Measurements from ENCODE around the gene LMAN2L. TPM values are rescaled to one million over a fixed set of nuclear protein-coding genes. Genes with fewer than 3 reads are reported as not detected.

LMAN2L gene
- total and polyA plus RNA-seq, 4 donors = 6.4 to 15.1 (median 12.3) TPM

DNA sequence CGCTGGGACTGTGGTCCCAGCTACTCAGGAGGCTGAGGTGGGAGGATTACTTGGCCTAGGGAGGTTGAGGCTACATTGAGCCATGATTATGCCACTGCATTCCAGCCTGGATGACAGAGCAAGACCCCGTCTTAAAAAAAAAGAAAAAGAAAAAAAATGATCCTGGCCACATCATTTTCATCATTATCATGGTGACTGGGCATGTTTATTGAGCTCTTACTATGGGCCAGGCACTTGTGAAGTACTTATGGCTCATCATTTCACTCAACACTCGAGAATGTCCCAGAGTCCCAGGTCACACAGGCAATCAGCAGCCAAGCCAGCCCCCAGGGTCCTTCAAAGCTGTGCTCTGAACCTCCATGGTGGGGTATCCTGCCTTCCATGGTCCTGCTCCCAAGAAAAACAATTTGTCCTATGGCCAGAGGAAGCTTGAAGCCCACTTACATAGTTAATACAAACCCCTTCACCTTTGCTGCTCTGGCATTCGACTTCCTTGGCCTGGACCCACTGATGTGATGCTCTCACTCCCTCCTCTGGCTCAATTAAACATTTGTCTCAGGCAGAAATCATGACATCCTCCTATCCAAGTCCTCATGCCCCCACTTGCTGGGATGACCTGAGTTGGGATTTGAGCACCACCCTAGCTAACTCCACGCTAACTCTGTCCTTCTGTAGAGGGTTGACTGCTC, 17.1 kb upstream of the LMAN2L start (continued):
- TF ChIP-seq NR2F2 (IDR thresholded peaks at IDR 0.05) = no peak
- TF ChIP-seq HNF4G (IDR thresholded peaks at IDR 0.05) = no peak

GRCh38 chr2:96754317-96754716, 14.5 kb upstream of the LMAN2L start:
- Histone ChIP-seq H3K36me3 (ENCODE audit: control insufficient read depth in 4 of 4, insufficient read depth in 3 of 4, low read depth in 1 of 4, low read length in 3 of 4) (no peaks in the 10 kb centered on the region), H3K4me1 (ENCODE audit: control insufficient read depth in 4 of 4, insufficient read depth in 4 of 4, low read length in 3 of 4) (peaks cover 0 to 6% (median 5%) of the 10 kb centered on the region in 4 donors), H3K27me3 (ENCODE audit: control insufficient read depth in 4 of 4, insufficient read depth in 4 of 4, low read length in 3 of 4) (no peaks in the 10 kb centered on the region), H3K9me3 (ENCODE audit: control insufficient read depth in 4 of 4, low read length in 3 of 4) (no peaks in the 10 kb centered on the region), H3K27ac (ENCODE audit: low read depth in 1 of 2, low read length in 2 of 2) (no peak overlapping the region), H3K9ac (ENCODE audit: low read depth in 1 of 2, low read length in 2 of 2) (no peak overlapping the region), H3K4me3 (ENCODE audit: low read depth in 1 of 3, low read length in 3 of 3) (no peak overlapping the region)
- no peak for TF ChIP-seq HNF4G (IDR thresholded peaks at IDR 0.05)
- TF ChIP-seq RXRA (IDR thresholded peaks at IDR 0.05) = no peak
- TF ChIP-seq, protein P1, sequence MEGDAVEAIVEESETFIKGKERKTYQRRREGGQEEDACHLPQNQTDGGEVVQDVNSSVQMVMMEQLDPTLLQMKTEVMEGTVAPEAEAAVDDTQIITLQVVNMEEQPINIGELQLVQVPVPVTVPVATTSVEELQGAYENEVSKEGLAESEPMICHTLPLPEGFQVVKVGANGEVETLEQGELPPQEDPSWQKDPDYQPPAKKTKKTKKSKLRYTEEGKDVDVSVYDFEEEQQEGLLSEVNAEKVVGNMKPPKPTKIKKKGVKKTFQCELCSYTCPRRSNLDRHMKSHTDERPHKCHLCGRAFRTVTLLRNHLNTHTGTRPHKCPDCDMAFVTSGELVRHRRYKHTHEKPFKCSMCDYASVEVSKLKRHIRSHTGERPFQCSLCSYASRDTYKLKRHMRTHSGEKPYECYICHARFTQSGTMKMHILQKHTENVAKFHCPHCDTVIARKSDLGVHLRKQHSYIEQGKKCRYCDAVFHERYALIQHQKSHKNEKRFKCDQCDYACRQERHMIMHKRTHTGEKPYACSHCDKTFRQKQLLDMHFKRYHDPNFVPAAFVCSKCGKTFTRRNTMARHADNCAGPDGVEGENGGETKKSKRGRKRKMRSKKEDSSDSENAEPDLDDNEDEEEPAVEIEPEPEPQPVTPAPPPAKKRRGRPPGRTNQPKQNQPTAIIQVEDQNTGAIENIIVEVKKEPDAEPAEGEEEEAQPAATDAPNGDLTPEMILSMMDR (IDR thresholded peaks at IDR 0.05; ENCODE audit: low read depth, low read length, missing input control) = no peak
- no peak for TF ChIP-seq JUND (IDR thresholded peaks at IDR 0.05)
- TF ChIP-seq FOXA1 (IDR thresholded peaks at IDR 0.05) = no peak
- no peak for TF ChIP-seq YY1 (IDR thresholded peaks at IDR 0.05)
- no peak for TF ChIP-seq RAD21 (IDR thresholded peaks at IDR 0.05)
- TF ChIP-seq EGR1 (IDR thresholded peaks at IDR 0.05; ENCODE audit: low read depth in 2 of 2) = no peak
- TF ChIP-seq NR2F2 (IDR thresholded peaks at IDR 0.05) = no peak
- no peak for TF ChIP-seq ATF3 (IDR thresholded peaks at IDR 0.05)
- no peak for TF ChIP-seq GABPA (IDR thresholded peaks at IDR 0.05 in 1 of 2, conservative IDR thresholded peaks at IDR 0.05 in 1 of 2)
- no peak for TF ChIP-seq FOXA2 (IDR thresholded peaks at IDR 0.05)
- no peak for DNase-seq (ENCODE audit: low spot score)

DNA sequence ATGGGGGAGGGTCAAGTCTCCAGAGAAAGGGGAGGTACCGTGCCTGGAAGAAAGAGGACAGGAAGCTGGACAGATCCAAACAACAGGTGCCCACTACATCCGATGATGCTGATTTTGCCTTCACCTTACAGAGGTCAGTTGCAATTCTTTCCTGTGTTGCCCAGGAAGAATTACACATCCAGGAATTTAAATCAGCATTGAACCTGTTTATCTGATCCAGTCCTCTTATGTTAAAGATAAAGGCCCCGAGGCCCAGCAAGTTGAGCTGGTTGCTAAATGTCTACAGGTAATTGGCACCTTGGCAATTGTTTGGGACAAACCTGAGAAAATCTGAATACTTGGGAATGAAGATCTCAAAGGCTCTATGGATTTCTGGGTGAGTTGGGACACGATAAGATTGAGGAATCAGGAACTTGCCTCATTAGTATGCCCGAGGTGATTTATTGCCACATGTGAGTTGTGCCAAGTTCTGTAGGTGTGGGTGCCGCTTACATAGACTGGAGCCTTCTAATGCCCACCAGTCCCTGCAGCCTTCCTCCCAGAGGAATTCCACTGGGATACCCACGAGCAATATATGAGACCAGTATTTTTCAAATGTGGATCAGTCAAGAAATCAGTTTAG, 13.9 kb upstream of the LMAN2L start:
- no peaks in the 10 kb centered on the region for H3K36me3 ChIP-seq (ENCODE audit: control insufficient read depth in 4 of 4, insufficient read depth in 3 of 4, low read depth in 1 of 4, low read length in 3 of 4)
- no peak overlapping the region for H3K9ac ChIP-seq (ENCODE audit: low read depth in 1 of 2, low read length in 2 of 2)
- no peaks in the 10 kb centered on the region for H3K9me3 ChIP-seq (ENCODE audit: control insufficient read depth in 4 of 4, low read length in 3 of 4)
- no peaks in the 10 kb centered on the region for H3K27me3 ChIP-seq (ENCODE audit: control insufficient read depth in 4 of 4, insufficient read depth in 4 of 4, low read length in 3 of 4)
- H3K4me3 ChIP-seq (ENCODE audit: low read depth in 1 of 3, low read length in 3 of 3) = no peak overlapping the region
- H3K4me1 ChIP-seq (ENCODE audit: control insufficient read depth in 4 of 4, insufficient read depth in 4 of 4, low read length in 3 of 4) = peaks cover 0 to 6% (median 5%) of the 10 kb centered on the region in 4 donors
- WGBS = 75% methylated on average over 7 of the region's 7 CpGs
- H3K27ac ChIP-seq (ENCODE audit: low read depth in 1 of 2, low read length in 2 of 2) = no peak overlapping the region
- TF ChIP-seq EGR1 (IDR thresholded peaks at IDR 0.05; ENCODE audit: low read depth in 2 of 2) (no peak), SP1 (IDR thresholded peaks at IDR 0.05) (no peak), REST (IDR thresholded peaks at IDR 0.05) (no peak), ZBTB33 (IDR thresholded peaks at IDR 0.05) (no peak), HNF4G (IDR thresholded peaks at IDR 0.05) (no peak), RXRA (IDR thresholded peaks at IDR 0.05) (no peak), RAD21 (IDR thresholded peaks at IDR 0.05) (no peak), ATF3 (IDR thresholded peaks at IDR 0.05) (no peak), FOXA2 (IDR thresholded peaks at IDR 0.05) (no peak), TAF1 (conservative IDR thresholded peaks at IDR 0.05) (no peak), GABPA (IDR thresholded peaks at IDR 0.05 in 1 of 2, conservative IDR thresholded peaks at IDR 0.05 in 1 of 2) (no peak), FOXA1 (IDR thresholded peaks at IDR 0.05) (no peak), YY1 (IDR thresholded peaks at IDR 0.05) (no peak), JUND (IDR thresholded peaks at IDR 0.05) (no peak), HNF4A (conservative IDR thresholded peaks at IDR 0.05) (no peak)
- TF ChIP-seq, protein P1 (IDR thresholded peaks at IDR 0.05; ENCODE audit: low read depth, low read length, missing input control) = no peak
- TF ChIP-seq, protein P2, sequence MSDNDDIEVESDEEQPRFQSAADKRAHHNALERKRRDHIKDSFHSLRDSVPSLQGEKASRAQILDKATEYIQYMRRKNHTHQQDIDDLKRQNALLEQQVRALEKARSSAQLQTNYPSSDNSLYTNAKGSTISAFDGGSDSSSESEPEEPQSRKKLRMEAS (IDR thresholded peaks at IDR 0.05) = no peak
- DNase-seq (ENCODE audit: low spot score) = no peak
